Osteocyte (in vitro differentiated cells): ENCODE measurements around the gene GSTA1. TPM values are rescaled to one million over a fixed set of nuclear protein-coding genes. Genes with fewer than 3 reads are reported as not detected.
"Not testable (repeated sequence)": the region's sequence is repeated elsewhere in the genome, so short reads cannot be mapped to it uniquely, and the experiment has no call there.

Experiments
- DNase-seq: peaks from one replicate; pipeline ENCODE4 v3.0.0; 2021; ENCODE audit warnings: mixed read lengths; ENCODE audit not compliant: unreplicated experiment; ENCODE audit errors: extremely low spot score
- H3K27ac Mint-ChIP-seq: one replicate; pipeline ENCODE4 v1.8.0; 2021; ENCODE audit warnings: mild to moderate bottlenecking, mixed read lengths; ENCODE audit not compliant: unreplicated experiment
- H3K27me3 Mint-ChIP-seq: one replicate; pipeline ENCODE4 v1.8.0; 2021; ENCODE audit warnings: mixed read lengths; ENCODE audit not compliant: unreplicated experiment
- H3K36me3 Mint-ChIP-seq: one replicate; pipeline ENCODE4 v1.8.0; 2021; ENCODE audit warnings: mixed read lengths; ENCODE audit not compliant: unreplicated experiment
- H3K4me1 Mint-ChIP-seq: one replicate; pipeline ENCODE4 v1.8.0; 2021; ENCODE audit warnings: mixed read lengths; ENCODE audit not compliant: unreplicated experiment
- H3K4me3 Mint-ChIP-seq: one replicate; pipeline ENCODE4 v1.8.0; 2021; ENCODE audit warnings: mild to moderate bottlenecking, moderate library complexity, mixed read lengths; ENCODE audit not compliant: unreplicated experiment
- H3K9me3 Mint-ChIP-seq: one replicate; pipeline ENCODE4 v1.8.0; 2021; ENCODE audit warnings: mixed read lengths; ENCODE audit not compliant: unreplicated experiment
- CTCF ChIP-seq: fragments of 200-600 bp; sonication (generic); IDR thresholded peaks from 2 replicates; pipeline ENCODE4 v1.5.0; 2021; ENCODE audit warnings: antibody characterized with exemption, mild to moderate bottlenecking, moderate library complexity
- total RNA-seq: library from RNA; stranded (reverse); gene quantifications from 2 replicates; pipeline ENCODE4 v1.2.1, GENCODE V29; 2021

The GSTA1 gene
- total RNA-seq, 1 donor from 2014 or later = not detected

GRCh38 chr6:52826513-52826912, 22.9 kb upstream of the GSTA1 start:
- no peak for DNase-seq
- no peak overlapping the region for H3K27ac Mint-ChIP-seq
- H3K4me3 Mint-ChIP-seq = no peak overlapping the region
- peaks cover 3% of the 10 kb centered on the region for H3K27me3 Mint-ChIP-seq
- TF ChIP-seq CTCF = no peak
- H3K4me1 Mint-ChIP-seq = no peaks in the 10 kb centered on the region
- no peaks in the 10 kb centered on the region for H3K9me3 Mint-ChIP-seq
- no peaks in the 10 kb centered on the region for H3K36me3 Mint-ChIP-seq

GRCh38 chr6:52825900-52826459, 22.4 kb upstream of the GSTA1 start:
- not testable (repeated sequence) for DNase-seq

GRCh38 chr6:52825270-52825793, 21.7 kb upstream of the GSTA1 start:
- H3K27me3 Mint-ChIP-seq, DNase-seq, H3K27ac Mint-ChIP-seq, H3K4me3 Mint-ChIP-seq, H3K36me3 Mint-ChIP-seq, H3K4me1 Mint-ChIP-seq, H3K9me3 Mint-ChIP-seq: not testable (repeated sequence)

More at GRCh38 chr6:52825900-52826459, 22.4 kb upstream of the GSTA1 start:
- H3K9me3 Mint-ChIP-seq, H3K27ac Mint-ChIP-seq, H3K36me3 Mint-ChIP-seq, H3K4me3 Mint-ChIP-seq, H3K27me3 Mint-ChIP-seq, H3K4me1 Mint-ChIP-seq: not testable (repeated sequence)

- H3K27me3 Mint-ChIP-seq = peaks cover 3% of the 10 kb centered on the region
- H3K9me3 Mint-ChIP-seq = no peaks in the 10 kb centered on the region
- no peaks in the 10 kb centered on the region for H3K36me3 Mint-ChIP-seq
- H3K4me3 Mint-ChIP-seq = no peak overlapping the region
- H3K27ac Mint-ChIP-seq = no peak overlapping the region
- H3K4me1 Mint-ChIP-seq = no peaks in the 10 kb centered on the region
- TF ChIP-seq CTCF = no peak
- no peak for DNase-seq
These were observed 18.2 kb upstream of the GSTA1 start for GRCh38 chr6:52821842-52822241.

GRCh38 chr6:52820198-52820597, 16.6 kb upstream of the GSTA1 start:
- DNase-seq = no peak
- Mint-ChIP-seq H3K9me3 (no peaks in the 10 kb centered on the region), H3K27me3 (peaks cover 3% of the 10 kb centered on the region), H3K4me1 (no peaks in the 10 kb centered on the region), H3K36me3 (no peaks in the 10 kb centered on the region), H3K4me3 (no peak overlapping the region), H3K27ac (no peak overlapping the region)
- TF ChIP-seq CTCF = no peak

GRCh38 chr6:52815167-52816092, 11.8 kb upstream of the GSTA1 start:
- Mint-ChIP-seq H3K27me3 (peaks cover under 1% of the 10 kb centered on the region), H3K4me1 (no peaks in the 10 kb centered on the region), H3K27ac (no peak overlapping the region), H3K36me3 (no peaks in the 10 kb centered on the region), H3K4me3 (no peak overlapping the region), H3K9me3 (no peaks in the 10 kb centered on the region)
- peak; percentile 67 for TF ChIP-seq CTCF
- DNase-seq = no peak

- not testable (repeated sequence) for H3K27ac Mint-ChIP-seq, H3K4me3 Mint-ChIP-seq, H3K36me3 Mint-ChIP-seq, H3K9me3 Mint-ChIP-seq, DNase-seq, H3K27me3 Mint-ChIP-seq, H3K4me1 Mint-ChIP-seq
These were observed 10.9 kb upstream of the GSTA1 start for GRCh38 chr6:52814545-52814944.

GRCh38 chr6:52809777-52810176, 6.2 kb upstream of the GSTA1 start:
- not testable (repeated sequence) for H3K36me3 Mint-ChIP-seq, H3K27ac Mint-ChIP-seq, H3K4me1 Mint-ChIP-seq, H3K27me3 Mint-ChIP-seq, H3K4me3 Mint-ChIP-seq, H3K9me3 Mint-ChIP-seq, DNase-seq
